ENCODE results near the gene BAIAP3. TPM values are rescaled to one million over a fixed set of nuclear protein-coding genes. Genes with fewer than 3 reads are reported as not detected.

The BAIAP3 gene
- total and polyA plus RNA-seq, 2 donors (not counting 3 experiments of a cell fraction or from before 2014, with no cell fraction given): 0.36 to 0.66 TPM

DNA sequence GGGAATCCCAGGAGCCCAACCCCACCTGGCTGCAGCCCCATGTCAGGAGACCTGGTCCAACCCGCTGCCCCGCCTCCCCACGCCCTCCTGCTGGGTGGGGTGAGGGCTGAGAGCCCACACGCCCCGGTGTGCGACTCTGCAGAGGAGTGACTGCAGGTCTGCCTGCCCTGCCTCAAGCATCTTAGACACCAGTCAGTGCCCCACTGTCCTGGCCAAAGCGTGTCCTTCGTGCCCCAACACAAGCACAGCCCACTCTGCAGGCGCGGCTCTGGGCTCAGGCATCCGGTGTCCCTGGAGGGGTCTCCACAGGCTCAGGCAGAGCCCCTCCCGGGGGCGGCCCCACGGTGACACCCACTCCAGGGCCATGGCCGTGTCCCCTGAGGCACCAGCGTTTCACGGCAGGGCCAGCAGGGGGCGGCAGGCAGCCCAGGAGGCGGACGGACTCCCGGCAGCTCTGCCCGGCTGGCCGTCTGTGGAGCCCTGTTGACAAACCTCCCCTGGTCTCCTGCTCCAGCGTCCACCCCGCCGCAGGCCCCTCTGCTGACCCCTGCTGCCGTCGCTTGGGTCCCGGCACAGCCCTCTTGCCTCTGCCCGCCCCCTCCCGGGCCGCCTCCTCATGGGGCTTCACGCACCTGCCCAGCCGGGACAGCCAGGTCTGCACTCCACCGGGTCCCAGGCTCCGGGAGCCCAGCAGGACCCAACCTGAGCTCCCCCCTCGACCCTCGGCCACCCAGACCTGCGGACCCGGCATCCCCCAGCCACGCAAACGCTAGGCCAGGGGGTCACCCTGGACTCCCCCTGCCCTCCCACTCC, 32.6 kb upstream of the BAIAP3 start:
- intact Hi-C loops (cut with micrococcal nuclease) (loop anchor here (10.0 kb wide), 2 partner anchors 104 to 484 kb away; partner anchors contain the start of genes NUBP2 and SPSB3), dilution Hi-C loops (cut with MboI; ENCODE audit: extremely low pct_ligation_motif_present, low sequenced_read_pairs) (no loop called here)
- H3K4me2 ChIP-seq (ENCODE audit: insufficient read depth, low read length): no peak overlapping the region
- no TSS peak for BruUV-seq (replicated peaks)
- no peaks in the 10 kb centered on the region for H4K20me1 ChIP-seq (replicated peaks; ENCODE audit: control insufficient read depth, extremely low read depth, insufficient read depth, low read length)
- H3K4me1 ChIP-seq (ENCODE audit: control insufficient read depth, extremely low read depth, insufficient read depth, low read length): peaks cover 2% of the 10 kb centered on the region
- H3K27me3 ChIP-seq (ENCODE audit: control insufficient read depth in 2 of 2, insufficient read depth in 2 of 2, low read length in 2 of 2): no peaks in the 10 kb centered on the region
- TF ChIP-seq CTCF (IDR thresholded peaks at IDR 0.05; ENCODE audit: extremely low read depth in 1 of 2, insufficient read depth in 1 of 2, low read depth in 1 of 2, low read length in 2 of 2) (peak; percentile 93 to 99), JUN (IDR thresholded peaks at IDR 0.05; ENCODE audit: borderline replicate concordance, insufficient read depth, insufficient read length, low read depth) (no peak)
- H3K9ac ChIP-seq (replicated peaks; ENCODE audit: extremely low read depth, insufficient read depth, low read length): no peak overlapping the region
- CTCF ChIA-PET: interaction anchor here (0.5 to 2.4 kb wide), 14 partner anchors 8 to 166 kb away, joined by 3 to 15 read pairs (median 4); partner anchors contain the start of genes BAIAP3, CCDC154, UBE2I and UQCC4
- H3K27ac ChIP-seq (ENCODE audit: insufficient read depth, low read depth, low read length): no peak overlapping the region
- POLR2A ChIA-PET: interaction anchor here (0.5 kb wide), 1 partner anchor 16 kb away, joined by 4 read pairs; no protein-coding TSS in a partner anchor
- H3K9me3 ChIP-seq (replicated peaks; ENCODE audit: control insufficient read depth, insufficient read depth, low read length): no peaks in the 10 kb centered on the region
- no peaks in the 10 kb centered on the region for H3K36me3 ChIP-seq (ENCODE audit: control insufficient read depth in 2 of 2, extremely low read depth in 1 of 2, insufficient read depth in 2 of 2, low read length in 2 of 2)
- peak overlapping the region; percentile 61 for H2AFZ ChIP-seq (ENCODE audit: low read depth, low read length)
- peak; percentile 48 for DNase-seq (ENCODE audit: low read depth, low spot score)
- no peak overlapping the region for H3K4me3 ChIP-seq (replicated peaks in 1 of 3; ENCODE audit: insufficient read depth in 1 of 3, low read depth in 1 of 3, low read length in 3 of 3)
- H3K79me2 ChIP-seq (ENCODE audit: control insufficient read depth, insufficient read depth, low read length): no peaks in the 10 kb centered on the region
- no peaks in the 10 kb centered on the region for H3K9me1 ChIP-seq (replicated peaks; ENCODE audit: control insufficient read depth, extremely low read depth, insufficient read depth, low read length)
- no peak for FAIRE-seq

DNA sequence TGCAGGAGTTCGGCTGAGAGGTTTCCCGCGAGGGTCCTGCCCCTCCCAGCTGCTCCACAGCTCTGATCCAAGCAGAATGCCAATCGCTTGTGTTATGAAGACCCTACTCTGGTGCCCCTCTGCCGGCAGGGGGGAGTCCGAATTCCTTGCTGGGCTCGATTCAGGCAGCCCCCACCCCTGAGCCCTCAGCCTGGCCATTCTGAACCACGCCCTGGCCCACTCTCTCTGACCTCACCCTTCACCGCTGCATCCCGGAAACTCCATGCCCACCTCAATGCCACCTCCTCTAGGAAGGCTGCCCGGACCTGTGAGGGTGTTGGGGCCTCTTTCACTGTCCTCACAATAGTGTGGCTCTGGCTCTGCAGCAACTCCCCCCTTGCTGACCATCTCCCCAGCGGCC, 31.9 kb upstream of the BAIAP3 start:
- Histone ChIP-seq H3K27ac (ENCODE audit: insufficient read depth, low read depth, low read length) (no peak overlapping the region), H3K9me3 (replicated peaks; ENCODE audit: control insufficient read depth, insufficient read depth, low read length) (no peaks in the 10 kb centered on the region), H3K27me3 (ENCODE audit: control insufficient read depth in 2 of 2, insufficient read depth in 2 of 2, low read length in 2 of 2) (no peaks in the 10 kb centered on the region), H3K36me3 (ENCODE audit: control insufficient read depth in 2 of 2, extremely low read depth in 1 of 2, insufficient read depth in 2 of 2, low read length in 2 of 2) (no peaks in the 10 kb centered on the region), H3K9ac (replicated peaks; ENCODE audit: extremely low read depth, insufficient read depth, low read length) (no peak overlapping the region), H3K4me1 (ENCODE audit: control insufficient read depth, extremely low read depth, insufficient read depth, low read length) (peaks cover 2% of the 10 kb centered on the region), H4K20me1 (replicated peaks; ENCODE audit: control insufficient read depth, extremely low read depth, insufficient read depth, low read length) (no peaks in the 10 kb centered on the region), H3K9me1 (replicated peaks; ENCODE audit: control insufficient read depth, extremely low read depth, insufficient read depth, low read length) (no peaks in the 10 kb centered on the region), H3K4me3 (replicated peaks in 1 of 3; ENCODE audit: insufficient read depth in 1 of 3, low read depth in 1 of 3, low read length in 3 of 3) (no peak overlapping the region), H3K79me2 (ENCODE audit: control insufficient read depth, insufficient read depth, low read length) (no peaks in the 10 kb centered on the region), H2AFZ (ENCODE audit: low read depth, low read length) (no peak overlapping the region), H3K4me2 (ENCODE audit: insufficient read depth, low read length) (no peak overlapping the region)
- dilution Hi-C loops (cut with MboI; ENCODE audit: extremely low pct_ligation_motif_present, low sequenced_read_pairs) (no loop called here), intact Hi-C loops (cut with micrococcal nuclease) (loop anchor here (10.0 kb wide), 2 partner anchors 103 to 483 kb away; partner anchors contain the start of genes NUBP2 and SPSB3)
- DNase-seq (ENCODE audit: low read depth, low spot score): no peak
- TF ChIP-seq MAX (IDR thresholded peaks at IDR 0.05; ENCODE audit: insufficient read depth, insufficient read length): no peak
- ChIA-PET CTCF (interaction anchor here (0.5 to 2.4 kb wide), 14 partner anchors 8 to 167 kb away, joined by 3 to 15 read pairs (median 4); partner anchors contain the start of genes BAIAP3, CCDC154, UBE2I and UQCC4), POLR2A (no interaction called here)
- no peak for FAIRE-seq
- no TSS peak for BruUV-seq (replicated peaks)
